Amygdala (tissue), 56 donors: ENCODE data around the gene MAGIX.
A peak's percentile ranks its signal among the peaks of the same experiment; 100 is the strongest.

ENCODE experiments used
- DNase-seq, 56 donors: peaks; one replicate each; lab custom pipeline; 2025; lab: John Stamatoyannopoulos, UW

The MAGIX gene

DNA sequence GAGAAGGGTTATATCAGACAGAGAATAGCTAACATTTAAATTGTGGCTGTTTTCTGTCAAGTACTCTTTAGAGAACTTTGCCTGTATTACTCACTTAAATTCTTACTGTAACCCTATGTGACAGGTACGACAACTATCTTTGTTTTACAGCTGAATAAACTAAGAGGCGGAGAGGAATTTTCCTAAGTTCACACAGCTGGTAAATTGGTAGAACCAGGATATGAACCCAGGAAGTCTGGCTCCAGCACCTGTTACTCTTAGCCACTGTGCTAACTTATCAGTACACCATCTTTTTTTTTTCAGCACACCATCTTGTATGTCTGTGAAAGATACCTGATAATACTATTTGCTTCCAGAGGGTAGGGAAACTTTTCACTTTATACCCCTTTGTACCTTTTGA lies 39.5 kb downstream of the MAGIX start:
- no peak for DNase-seq

DNA sequence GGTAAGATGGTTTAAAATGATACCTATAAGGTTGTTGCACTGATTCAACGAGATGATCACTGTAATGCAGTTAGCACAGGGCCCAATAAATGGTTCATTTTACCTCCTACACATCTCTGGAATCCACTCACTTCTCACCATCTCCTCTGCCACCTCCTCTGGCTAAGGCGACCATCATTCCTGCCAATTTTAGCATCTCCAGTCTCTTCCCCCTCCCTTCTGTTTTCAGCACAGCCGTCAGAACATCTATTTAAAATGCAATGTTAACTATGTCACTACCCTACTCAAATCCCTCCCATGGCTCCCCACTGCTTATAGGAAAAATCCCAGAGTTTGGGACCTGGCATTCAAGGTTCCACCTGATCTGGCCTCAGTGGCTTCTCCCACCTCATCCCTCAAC lies 41.0 kb downstream of the MAGIX start:
- DNase-seq, result peak in 5 of 56 donors; percentile 0 to 20 (median 7)

- no peak for DNase-seq
Observed at GRCh38 chrX:49204017-49204416, 41.5 kb downstream of the MAGIX start.

- peak in 5 of 56 donors; percentile 0 to 22 (median 6) for DNase-seq
Observed at GRCh38 chrX:49204709-49205108, 42.2 kb downstream of the MAGIX start.

DNA sequence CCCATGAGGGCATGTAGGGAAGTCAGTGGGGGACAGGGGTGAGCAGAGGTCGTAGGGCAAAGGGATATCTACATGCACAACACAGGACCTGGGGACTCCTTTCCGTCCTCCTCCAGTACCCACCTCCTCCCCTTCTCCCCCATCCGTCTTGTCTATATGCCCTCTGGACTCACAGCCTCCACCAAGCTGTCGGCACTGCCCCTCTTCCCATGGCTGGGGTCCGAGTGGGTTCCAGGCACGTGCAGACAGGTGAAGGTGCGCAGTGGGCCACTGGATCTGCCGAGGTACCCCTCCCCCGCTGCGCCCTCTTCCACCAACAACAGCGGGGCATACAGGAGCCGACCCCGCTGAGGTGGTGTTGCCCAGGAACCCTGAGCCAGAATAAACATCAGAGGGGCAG lies 42.9 kb downstream of the MAGIX start:
- no peak for DNase-seq

DNA sequence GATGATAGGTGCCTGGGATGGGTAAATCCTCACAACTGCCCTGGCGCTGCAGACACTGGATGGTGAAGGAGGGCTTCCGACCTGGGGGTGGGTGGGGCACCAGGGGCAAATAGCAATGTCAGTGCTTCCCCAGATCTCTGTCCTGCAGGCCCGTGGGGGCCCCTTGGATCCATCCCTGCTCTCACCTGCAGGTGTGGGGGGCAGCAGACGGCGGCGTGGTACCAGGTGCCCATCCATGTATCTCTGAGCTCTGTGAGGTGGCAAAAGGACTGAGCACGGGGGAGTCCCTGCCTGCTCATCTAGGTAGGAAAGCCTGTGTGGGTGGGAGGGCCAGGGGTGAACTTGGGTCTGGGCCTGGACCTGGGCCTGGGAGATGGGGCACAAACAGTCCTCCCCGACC lies 44.0 kb downstream of the MAGIX start:
- DNase-seq, result no peak

GRCh38 chrX:49208399-49208798 lies 45.8 kb downstream of the MAGIX start:
- DNase-seq, result no peak

- peak in 29 of 56 donors; percentile 3 to 66 (median 17) for DNase-seq
Observed at GRCh38 chrX:49209434-49210251, 47.1 kb downstream of the MAGIX start.

DNA sequence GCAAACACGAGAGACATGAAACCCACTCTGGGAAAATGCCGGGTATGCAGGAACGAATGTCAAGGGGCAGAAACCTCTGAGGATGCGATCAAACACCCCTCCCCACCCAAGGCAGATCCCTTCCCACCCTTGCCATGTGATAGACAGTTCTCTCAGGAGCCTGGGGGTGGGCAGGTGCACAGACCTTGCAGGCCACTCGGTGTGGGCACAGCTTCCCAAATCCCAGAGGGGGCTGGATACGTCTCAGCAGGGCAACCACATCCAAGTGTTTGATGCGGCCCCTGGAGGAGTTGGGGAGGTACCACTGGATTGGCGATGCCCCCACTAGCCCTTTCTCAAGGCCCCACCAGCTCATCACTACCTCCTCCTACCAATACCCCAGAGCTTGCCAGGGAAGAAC lies 47.8 kb downstream of the MAGIX start:
- DNase-seq, result no peak

DNA sequence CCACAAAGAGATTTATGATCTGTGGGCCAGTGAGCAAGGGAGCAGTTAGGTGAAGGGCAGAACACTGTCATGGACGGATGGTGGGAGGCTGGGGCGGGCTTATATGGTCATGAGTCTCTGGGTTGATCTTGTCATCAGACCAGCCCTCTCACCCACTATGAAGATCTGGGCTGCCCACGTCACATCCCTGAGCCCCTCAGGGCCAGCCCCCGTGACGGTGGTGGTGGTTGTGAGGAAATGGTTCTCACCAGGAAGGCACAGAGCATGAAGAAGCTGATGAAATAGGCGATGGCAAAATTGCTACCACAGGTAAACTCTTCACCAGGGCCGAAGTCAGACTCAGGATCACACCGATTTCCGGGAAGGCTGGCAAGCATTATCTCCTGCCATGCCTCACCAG lies 48.5 kb downstream of the MAGIX start:
- DNase-seq, result no peak

DNA sequence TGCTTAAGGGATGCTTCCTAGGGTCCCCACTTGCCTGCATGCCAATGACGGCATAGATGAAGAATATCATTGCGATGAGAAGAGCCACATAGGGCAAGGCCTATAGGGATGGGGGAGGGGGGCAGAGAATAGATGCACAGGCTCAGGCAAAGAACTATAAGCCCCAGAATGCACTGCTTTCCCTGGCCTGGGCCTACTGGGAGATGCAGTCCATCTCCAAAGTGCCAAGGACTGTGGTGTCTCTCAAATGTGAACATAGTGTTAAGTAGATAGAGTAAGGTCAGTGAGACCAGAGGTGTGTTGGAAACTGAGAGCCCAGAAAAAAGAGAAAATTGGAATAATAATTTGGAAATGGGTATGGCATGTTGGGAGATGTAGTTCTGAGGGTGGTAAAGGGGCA lies 49.7 kb downstream of the MAGIX start:
- DNase-seq, result no peak

DNA sequence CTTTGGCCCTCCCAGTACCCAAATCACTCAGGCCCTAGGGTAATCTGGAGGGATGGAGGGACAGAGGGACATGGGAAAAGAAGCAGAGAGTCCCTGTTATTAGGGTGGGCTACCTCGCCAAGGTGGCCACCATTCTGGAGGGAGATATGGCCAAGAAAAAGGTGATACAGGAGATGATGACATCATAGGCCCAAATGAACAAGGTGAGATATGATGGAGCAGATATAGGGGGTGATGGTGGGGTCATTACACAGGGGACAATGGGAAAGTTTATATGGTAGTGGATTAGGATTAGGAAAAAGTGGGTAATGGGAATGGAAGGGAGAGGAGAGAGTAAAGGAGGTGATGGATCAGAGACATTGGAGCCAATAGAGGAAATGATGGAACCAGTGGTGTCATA lies 50.3 kb downstream of the MAGIX start:
- no peak for DNase-seq

DNA sequence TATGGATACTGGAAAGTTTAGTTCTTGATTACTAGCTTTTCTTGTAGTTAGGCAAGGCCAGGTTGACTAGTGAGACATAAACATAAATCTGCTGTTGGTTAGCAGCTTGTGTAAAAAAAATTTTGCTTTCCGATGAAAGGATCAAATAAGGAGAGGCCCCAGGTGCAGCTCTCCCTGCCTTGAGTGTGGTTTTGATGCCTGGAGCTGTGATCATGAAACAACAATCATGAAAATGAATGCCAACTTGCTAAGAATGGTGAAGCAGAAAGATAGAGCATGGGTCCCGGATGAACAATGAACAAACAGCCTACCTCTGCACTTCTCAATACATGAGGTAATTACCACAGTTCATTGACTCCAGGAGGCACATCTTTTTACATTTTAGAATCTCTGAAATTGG lies 51.9 kb downstream of the MAGIX start:
- DNase-seq, result no peak

GRCh38 chrX:49214996-49215526 lies 52.5 kb downstream of the MAGIX start:
- no peak for DNase-seq
